Ectodermal cell (in vitro differentiated cells): ENCODE measurements around the gene FSIP1.

Source experiments
- H3K27ac ChIP-seq: 2 replicates; pipeline ENCODE4 v1.7.0; 2013; ENCODE audit warnings: mild to moderate bottlenecking, low read depth, low read length; ENCODE audit not compliant: insufficient read depth, poor library complexity, severe bottlenecking
- H3K27me3 ChIP-seq: 2 replicates; pipeline ENCODE4 v1.7.0; 2013; ENCODE audit warnings: mild to moderate bottlenecking, low read length; ENCODE audit not compliant: insufficient read depth, control insufficient read depth, poor library complexity, severe bottlenecking
- H3K36me3 ChIP-seq: one replicate; pipeline ENCODE4 v1.7.0; 2013; ENCODE audit warnings: low read length; ENCODE audit not compliant: control insufficient read depth, insufficient read depth
- H3K4me1 ChIP-seq: one replicate; pipeline ENCODE4 v1.7.0; 2013; ENCODE audit warnings: low read length; ENCODE audit not compliant: control insufficient read depth, insufficient read depth
- H3K4me3 ChIP-seq: 2 replicates; pipeline ENCODE4 v1.7.0; 2013; ENCODE audit warnings: low read depth, low read length, control low read depth; ENCODE audit not compliant: insufficient read depth
- H3K9me3 ChIP-seq: 2 replicates; pipeline ENCODE4 v1.7.0; 2013; ENCODE audit warnings: mild to moderate bottlenecking, low read length, moderate library complexity; ENCODE audit not compliant: control insufficient read depth
- WGBS, 2 experiments: methylation state at CpG; one replicate each; pipeline ENCODE4 v1.1.7; 2013; ENCODE audit warnings: missing lambda C conversion rate in 2 of 2; 5-methylcytosine and 5-hydroxymethylcytosine counted together

The FSIP1 gene

DNA sequence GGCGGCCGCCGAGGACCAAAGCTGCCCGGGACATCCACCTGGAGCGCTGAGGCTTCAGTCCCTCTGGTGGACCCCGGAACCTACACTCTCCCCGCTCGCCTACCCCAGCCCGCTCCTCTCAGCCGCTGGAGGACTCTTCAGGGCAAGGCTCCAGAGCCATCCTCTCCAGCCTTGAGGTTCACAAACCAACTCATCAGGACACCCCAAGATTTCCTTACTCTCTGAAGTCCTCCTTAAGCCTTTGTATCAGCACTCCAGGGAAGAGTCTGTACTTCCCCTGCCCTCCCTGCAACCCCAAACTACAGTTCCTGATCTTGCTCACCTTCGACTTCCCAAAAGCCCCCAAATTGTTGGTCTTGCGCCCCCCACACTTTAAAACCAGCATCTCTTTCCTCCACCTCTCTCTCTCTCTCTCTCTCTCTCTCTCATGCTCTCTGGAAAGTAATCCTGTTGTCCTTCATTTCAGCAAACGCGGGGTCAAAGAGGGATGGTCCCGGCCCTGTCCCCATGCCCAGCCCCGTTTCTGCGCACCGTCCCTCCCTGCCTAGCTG, 201.3 kb downstream of the FSIP1 start:
- Histone ChIP-seq H3K36me3 (peaks cover 16% of the 10 kb centered on the region), H3K9me3 (no peaks in the 10 kb centered on the region), H3K27me3 (peaks cover 7% of the 10 kb centered on the region), H3K27ac (no peak overlapping the region), H3K4me1 (peaks cover 24% of the 10 kb centered on the region), H3K4me3 (peak overlapping the region; percentile 75)
- WGBS, 2 experiments = 4 to 5% methylated on average over 18 of the region's 18 CpGs

DNA sequence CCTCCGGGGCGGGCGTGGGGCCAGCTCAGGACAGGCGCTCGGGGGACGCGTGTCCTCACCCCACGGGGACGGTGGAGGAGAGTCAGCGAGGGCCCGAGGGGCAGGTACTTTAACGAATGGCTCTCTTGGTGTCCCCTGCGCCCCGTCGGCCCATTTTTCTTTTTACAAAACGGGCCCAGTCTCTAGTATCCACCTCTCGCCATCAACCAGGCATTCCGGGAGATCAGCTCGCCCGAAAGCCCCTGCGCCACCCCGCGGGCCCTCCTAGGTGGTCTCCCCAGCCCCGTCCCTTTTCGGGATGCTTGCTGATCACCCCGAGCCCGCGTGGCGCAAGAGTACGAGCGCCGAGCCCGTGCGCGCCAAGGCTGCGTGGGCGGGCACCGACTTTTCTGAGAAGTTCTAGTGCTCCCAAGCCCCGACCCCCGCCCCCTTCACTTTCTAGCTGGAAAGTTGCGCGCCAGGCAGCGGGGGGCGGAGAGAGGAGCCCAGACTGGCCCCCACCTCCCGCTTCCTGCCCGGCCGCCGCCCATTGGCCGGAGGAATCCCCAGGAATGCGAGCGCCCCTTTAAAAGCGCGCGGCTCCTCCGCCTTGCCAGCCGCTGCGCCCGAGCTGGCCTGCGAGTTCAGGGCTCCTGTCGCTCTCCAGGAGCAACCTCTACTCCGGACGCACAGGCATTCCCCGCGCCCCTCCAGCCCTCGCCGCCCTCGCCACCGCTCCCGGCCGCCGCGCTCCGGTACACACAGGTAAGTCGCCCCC, 202.0 kb downstream of the FSIP1 start, which contains the start of gene THBS1:
THBS1 (plus strand) TSS at position 595 of the 757 bp plus-strand sequence. CDS start 779 bp downstream, outside the sequence.
- H3K9me3 ChIP-seq = no peaks in the 10 kb centered on the region
- 0% methylated on average over 74 of the region's 74 CpGs for WGBS, 2 experiments
- peaks cover 7% of the 10 kb centered on the region for H3K27me3 ChIP-seq
- H3K36me3 ChIP-seq = peaks cover 10% of the 10 kb centered on the region
- H3K4me3 ChIP-seq = peak within 1 kb of the TSS; percentile 75
- H3K27ac ChIP-seq = peak within 1 kb of the TSS; percentile 68
- H3K4me1 ChIP-seq = peaks cover 24% of the 10 kb centered on the region

DNA sequence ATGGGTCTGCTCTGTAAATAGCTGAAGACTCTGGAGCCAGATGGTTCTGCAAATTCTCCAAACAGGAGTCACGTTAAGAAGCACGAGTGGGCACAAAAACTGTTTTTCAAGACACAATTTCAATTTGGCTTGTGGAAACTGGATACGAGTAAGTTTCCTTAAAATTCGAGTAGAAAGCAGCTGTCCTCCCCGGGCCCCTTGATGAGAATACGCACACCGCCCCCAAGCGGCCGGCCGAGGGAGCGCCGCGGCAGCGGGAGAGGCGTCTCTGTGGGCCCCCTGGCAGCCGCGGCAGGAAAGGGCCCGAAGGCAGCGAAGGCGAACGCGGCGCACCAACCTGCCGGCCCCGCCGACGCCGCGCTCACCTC, 202.5 kb downstream of the FSIP1 start:
- Histone ChIP-seq H3K4me3 (peak overlapping the region; percentile 75), H3K27ac (peak overlapping the region; percentile 68), H3K4me1 (peaks cover 24% of the 10 kb centered on the region), H3K27me3 (peaks cover 7% of the 10 kb centered on the region), H3K9me3 (no peaks in the 10 kb centered on the region), H3K36me3 (peaks cover 4% of the 10 kb centered on the region)
- WGBS, 2 experiments = 0% methylated on average over 29 of the region's 29 CpGs

DNA sequence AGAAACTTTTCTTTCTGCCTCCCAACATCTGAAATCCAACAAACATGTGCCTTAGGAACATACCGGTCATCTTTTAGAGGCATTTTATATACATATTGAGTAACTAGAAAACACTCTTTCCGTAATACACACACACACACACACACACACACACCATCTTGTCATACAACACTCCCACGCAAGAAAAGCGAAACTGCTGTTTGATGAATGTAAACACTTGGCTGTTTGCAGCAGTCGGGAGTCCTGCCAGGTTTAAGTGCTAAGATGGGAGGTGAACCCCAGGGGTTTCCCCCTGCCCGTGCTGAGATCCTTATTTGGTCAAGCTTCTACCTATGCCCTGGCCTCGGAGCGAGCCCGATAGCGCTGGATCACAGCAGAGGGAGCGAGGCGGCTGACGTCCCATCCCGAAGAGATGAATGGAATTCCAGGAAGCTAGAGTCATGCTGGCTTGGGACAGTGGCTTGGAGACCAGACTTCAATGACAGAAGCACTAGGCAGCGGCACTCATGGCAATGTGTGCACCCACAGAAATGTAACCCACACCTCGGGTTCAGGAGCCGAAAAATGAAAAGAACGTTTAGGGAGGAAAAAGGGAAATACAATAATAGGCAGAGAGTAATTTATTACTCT, 203.0 kb downstream of the FSIP1 start:
- 11 to 12% methylated on average over 18 of the region's 18 CpGs for WGBS, 2 experiments
- Histone ChIP-seq H3K36me3 (no peaks in the 10 kb centered on the region), H3K27me3 (peaks cover 7% of the 10 kb centered on the region), H3K4me1 (peaks cover 24% of the 10 kb centered on the region), H3K27ac (no peak overlapping the region), H3K9me3 (no peaks in the 10 kb centered on the region), H3K4me3 (peak overlapping the region; percentile 75)

DNA sequence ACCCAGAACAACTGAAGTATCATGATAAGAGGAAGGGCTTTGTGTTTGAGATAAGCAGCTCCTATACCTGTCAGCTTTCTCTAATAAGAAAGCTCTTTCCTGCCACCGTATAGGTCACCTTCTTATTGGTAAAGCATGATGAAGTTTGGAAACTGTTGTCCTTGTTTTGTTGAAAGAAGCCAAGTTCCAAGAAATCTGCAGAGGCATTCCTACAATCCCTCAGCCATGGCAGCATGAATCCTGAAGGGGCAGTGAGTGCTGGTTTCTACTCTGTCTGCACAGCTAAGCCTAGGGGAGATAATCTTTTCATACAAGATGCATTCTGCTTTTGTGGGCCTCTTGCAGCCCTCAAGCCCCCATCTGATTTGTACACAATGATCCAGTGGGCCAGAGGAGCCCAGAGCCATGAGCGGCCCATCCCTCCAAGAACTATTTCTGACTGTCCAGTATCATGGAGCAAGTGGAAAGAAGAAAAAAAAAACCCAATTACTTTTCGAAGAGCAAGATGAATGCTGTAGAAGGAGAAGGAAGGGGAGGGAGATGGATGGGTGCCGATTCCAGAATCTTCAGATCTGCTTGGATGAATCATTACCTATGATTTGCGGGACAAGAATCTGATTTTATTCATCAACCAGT, 203.7 kb downstream of the FSIP1 start:
- Histone ChIP-seq H3K27me3 (peaks cover 7% of the 10 kb centered on the region), H3K9me3 (no peaks in the 10 kb centered on the region), H3K4me3 (no peak overlapping the region), H3K4me1 (peaks cover 24% of the 10 kb centered on the region), H3K36me3 (no peaks in the 10 kb centered on the region), H3K27ac (no peak overlapping the region)
- 86 to 92% methylated on average over 5 of the region's 5 CpGs for WGBS, 2 experiments

DNA sequence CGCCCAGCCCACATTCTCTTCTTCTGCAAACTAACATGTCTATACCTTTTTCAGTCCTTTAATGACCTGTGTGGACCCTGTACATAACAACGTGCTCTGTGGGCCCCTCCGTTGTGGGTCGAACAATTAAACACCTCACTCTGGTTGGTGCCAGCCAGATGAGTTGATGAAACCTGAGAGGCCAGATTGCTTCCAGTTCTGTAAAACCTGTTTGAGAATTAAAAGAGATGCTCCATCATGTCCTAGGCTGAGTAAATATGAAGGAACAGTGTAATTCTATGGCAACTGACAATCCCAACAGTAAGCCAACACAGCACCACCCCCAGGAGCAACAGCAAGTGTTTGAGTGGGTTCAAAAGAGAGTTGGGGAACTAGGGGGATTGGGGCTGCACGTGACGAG, 207.5 kb downstream of the FSIP1 start:
- no peak overlapping the region for H3K27ac ChIP-seq
- H3K9me3 ChIP-seq = no peaks in the 10 kb centered on the region
- 91 to 97% methylated on average over 6 of the region's 6 CpGs for WGBS, 2 experiments
- peaks cover 7% of the 10 kb centered on the region for H3K27me3 ChIP-seq
- no peaks in the 10 kb centered on the region for H3K36me3 ChIP-seq
- H3K4me1 ChIP-seq = peaks cover 7% of the 10 kb centered on the region
- H3K4me3 ChIP-seq = no peak overlapping the region

DNA sequence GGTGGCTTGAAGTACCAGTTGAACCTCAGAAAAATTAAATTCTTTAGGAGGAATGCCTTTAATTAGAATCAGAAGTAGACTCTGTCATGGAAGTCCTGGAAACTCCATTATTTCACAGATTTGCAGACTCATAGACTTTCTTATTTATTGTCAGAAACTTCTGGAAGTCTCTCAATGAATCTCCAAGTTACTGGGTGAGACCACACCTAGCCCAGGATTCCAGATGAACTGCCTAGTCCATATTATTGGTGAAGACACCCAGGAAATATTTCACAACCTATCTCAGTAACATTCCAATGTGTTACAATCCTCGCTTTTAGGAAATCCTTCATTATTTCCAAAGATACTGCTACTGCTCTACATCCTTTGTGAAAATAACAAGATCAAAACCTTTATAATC, 208.2 kb downstream of the FSIP1 start:
- Histone ChIP-seq H3K27me3 (peaks cover 7% of the 10 kb centered on the region), H3K27ac (no peak overlapping the region), H3K9me3 (no peaks in the 10 kb centered on the region), H3K36me3 (no peaks in the 10 kb centered on the region), H3K4me3 (no peak overlapping the region), H3K4me1 (peaks cover 10% of the 10 kb centered on the region)
- WGBS, 2 experiments = 89 to 100% methylated on average over 1 of the region's 1 CpG

DNA sequence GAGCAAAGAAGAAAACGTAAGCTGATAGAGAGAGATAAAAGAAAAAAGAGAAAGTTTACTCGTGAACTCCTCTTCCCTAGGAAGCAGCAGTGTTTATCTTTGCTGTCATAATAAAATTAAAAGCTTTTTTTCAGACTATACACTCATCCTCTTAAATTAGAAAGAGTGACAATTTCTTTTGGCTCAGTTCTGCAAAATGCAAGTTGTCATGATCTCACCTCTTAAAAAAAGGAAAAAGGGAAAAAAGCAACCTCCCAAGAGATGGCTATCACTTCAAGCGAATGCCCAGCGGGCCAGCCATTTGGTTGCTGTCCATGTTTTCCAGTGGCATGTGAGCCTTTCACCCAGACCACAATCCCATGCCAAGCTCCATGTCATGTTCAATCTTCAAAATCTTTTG, 208.8 kb downstream of the FSIP1 start:
- Histone ChIP-seq H3K4me3 (no peak overlapping the region), H3K36me3 (no peaks in the 10 kb centered on the region), H3K27ac (no peak overlapping the region), H3K9me3 (no peaks in the 10 kb centered on the region), H3K4me1 (peaks cover 6% of the 10 kb centered on the region), H3K27me3 (peaks cover under 1% of the 10 kb centered on the region)
- WGBS, 2 experiments = 90 to 96% methylated on average over 3 to 4 of the region's 4 CpGs

DNA sequence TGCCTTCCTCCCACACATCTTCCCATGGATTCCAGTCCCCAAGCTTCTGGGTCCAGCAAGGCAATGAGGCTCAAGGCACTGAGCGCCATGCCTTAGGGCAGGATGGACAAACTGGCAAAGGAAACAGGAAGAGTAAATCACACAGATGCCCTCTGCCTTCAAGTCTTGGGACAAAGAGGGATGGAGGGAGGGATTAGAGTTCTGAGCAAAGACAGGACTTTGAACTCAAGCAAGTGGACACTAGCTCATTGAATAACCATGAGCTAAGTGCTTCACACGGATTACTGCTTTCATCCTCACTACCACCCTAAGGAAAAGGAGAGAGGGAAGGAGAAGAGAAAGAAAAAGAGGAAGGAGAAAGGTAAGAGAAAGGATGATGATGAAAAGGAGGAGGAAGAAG, 209.4 kb downstream of the FSIP1 start:
- peaks cover 6% of the 10 kb centered on the region for H3K4me1 ChIP-seq
- no peak overlapping the region for H3K4me3 ChIP-seq
- no peaks in the 10 kb centered on the region for H3K9me3 ChIP-seq
- 90 to 100% methylated on average over 1 of the region's 2 CpGs for WGBS, 2 experiments
- no peak overlapping the region for H3K27ac ChIP-seq
- H3K27me3 ChIP-seq = no peaks in the 10 kb centered on the region
- H3K36me3 ChIP-seq = no peaks in the 10 kb centered on the region

DNA sequence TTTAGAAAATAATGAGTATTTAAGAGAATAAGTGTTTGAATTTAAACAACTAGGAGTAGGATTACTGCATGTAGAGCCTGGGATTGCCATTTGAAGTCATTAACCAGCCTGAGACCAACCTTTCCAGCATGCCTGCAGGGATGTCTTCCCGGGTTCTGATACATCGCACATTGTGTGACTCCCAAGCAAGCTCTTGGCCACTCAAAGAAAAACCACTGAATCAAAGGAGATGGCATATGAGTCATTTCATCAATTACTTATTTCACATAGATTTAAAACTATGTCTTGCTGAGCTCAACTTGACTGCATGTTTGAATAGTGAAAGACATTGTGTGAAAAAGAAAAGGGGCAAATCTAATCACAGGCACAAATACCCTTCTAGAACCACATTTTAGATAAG, 216.8 kb downstream of the FSIP1 start:
- H3K9me3 ChIP-seq = no peaks in the 10 kb centered on the region
- H3K27me3 ChIP-seq = no peaks in the 10 kb centered on the region
- WGBS, 2 experiments = 94 to 97% methylated on average over 2 of the region's 2 CpGs

More for the DNA sequence above, 216.8 kb downstream of the FSIP1 start:
- H3K4me1 ChIP-seq = peaks cover 6% of the 10 kb centered on the region
- no peaks in the 10 kb centered on the region for H3K36me3 ChIP-seq
- H3K4me3 ChIP-seq = no peak overlapping the region
- H3K27ac ChIP-seq = no peak overlapping the region
